Measurements from ENCODE around the gene KCTD7.
"Not testable (repeated sequence)": the region's sequence is repeated elsewhere in the genome, so short reads cannot be mapped to it uniquely, and the experiment has no call there.

Gene KCTD7

GRCh38 chr7:66682350-66683093, 53.8 kb downstream of the KCTD7 start:
- no peak for DNase-seq

GRCh38 chr7:66683094-66683769, 54.6 kb downstream of the KCTD7 start:
- not testable (repeated sequence) for DNase-seq

DNA sequence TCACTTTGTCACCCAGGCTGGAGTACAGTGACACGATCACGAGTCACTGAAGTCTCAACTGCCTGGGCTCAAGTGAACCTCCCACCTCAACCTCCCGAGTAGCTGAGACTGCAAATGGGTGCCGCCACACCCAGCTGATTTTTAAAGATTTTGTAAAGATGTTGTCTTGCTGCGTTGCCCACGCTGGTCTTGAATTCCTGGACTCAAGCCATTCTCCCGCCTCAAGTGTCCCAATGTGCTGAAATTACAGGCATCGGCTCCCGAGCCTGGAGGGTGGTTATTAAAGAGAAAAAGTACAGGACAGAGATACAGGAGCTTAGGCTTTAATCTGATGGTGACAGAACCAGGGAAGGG, 55.1 kb downstream of the KCTD7 start:
- no peak for DNase-seq

DNA sequence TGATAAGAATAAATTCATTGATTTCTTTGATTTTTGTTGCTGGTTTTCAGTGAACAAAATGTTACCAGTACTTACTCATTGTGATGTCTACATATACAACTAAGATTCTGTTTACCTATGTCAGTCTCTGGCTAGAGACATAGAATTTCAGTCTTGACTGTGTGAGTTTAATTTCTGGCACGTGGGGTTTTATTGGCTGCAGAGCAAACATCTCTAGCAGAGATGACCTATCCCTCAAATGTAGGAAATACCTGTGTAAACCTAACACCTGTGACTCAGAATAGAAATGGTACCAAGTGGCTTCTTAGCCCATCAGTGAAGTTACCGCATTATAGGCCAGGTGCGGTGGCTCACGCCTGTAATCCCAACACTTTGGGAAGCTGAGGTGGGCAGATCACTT, 57.0 kb downstream of the KCTD7 start:
- DNase-seq = not testable (repeated sequence)

GRCh38 chr7:66687186-66687585, 58.5 kb downstream of the KCTD7 start:
- no peak for DNase-seq

- not testable (repeated sequence) for DNase-seq
Measured at GRCh38 chr7:66687672-66688071, 59.0 kb downstream of the KCTD7 start.

- DNase-seq = no peak
Measured at GRCh38 chr7:66689081-66689480, 60.4 kb downstream of the KCTD7 start.

GRCh38 chr7:66693331-66693730, 64.7 kb downstream of the KCTD7 start:
- no peak for DNase-seq

All from NCI-H1048 (cell line).